ENCODE results near the gene DENND11.
A peak's percentile ranks its signal among the peaks of the same experiment; 100 is the strongest.

The DENND11 gene

DNA sequence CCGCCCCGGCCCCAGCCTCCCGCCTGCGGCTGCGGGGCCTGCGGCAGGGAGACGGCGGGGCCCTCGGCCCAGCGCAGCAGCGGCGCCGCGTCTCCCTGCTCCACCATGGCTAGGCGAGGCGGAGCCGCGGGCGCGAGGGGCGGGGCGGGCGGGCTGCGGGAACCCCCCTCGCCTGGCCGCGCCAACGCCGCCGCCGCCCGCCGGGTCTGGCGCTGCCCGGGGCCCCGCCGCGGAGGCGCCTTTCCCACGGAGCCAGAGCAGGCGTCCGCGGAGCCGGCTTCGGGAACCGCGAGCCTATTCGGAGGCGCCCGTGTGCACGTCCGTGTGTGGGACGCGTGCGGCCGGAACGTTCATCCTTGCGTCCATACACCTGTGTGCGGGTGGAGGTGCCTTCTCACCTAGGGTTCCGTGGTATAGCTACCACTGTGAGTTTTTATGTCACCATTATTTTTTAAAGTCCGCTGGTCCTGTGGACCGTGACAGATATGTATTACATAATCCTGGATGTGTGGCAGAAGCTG is at the start of gene DENND11:
TSS of gene DENND11 (minus strand) at position 120 of the 521 bp plus-strand sequence. CDS start at position 107, 13 bp downstream.
- Mint-ChIP-seq H3K9me3 (no peaks in the 10 kb centered on the region), H3K27me3 (no peaks in the 10 kb centered on the region), H3K36me3 (no peaks in the 10 kb centered on the region), H3K4me1 (peaks cover 46% of the 10 kb centered on the region), H3K27ac (peak within 1 kb of the TSS; percentile 78), H3K4me3 (peak within 1 kb of the TSS; percentile 73)
- peak; percentile 85 for ATAC-seq

- no peak for ATAC-seq
- H3K27me3 Mint-ChIP-seq, result no peaks in the 10 kb centered on the region
- H3K4me3 Mint-ChIP-seq, result no peak overlapping the region
- H3K4me1 Mint-ChIP-seq, result peaks cover 4% of the 10 kb centered on the region
- H3K27ac Mint-ChIP-seq, result no peak overlapping the region
- H3K9me3 Mint-ChIP-seq, result peaks cover 4% of the 10 kb centered on the region
- peaks cover 83% of the 10 kb centered on the region for H3K36me3 Mint-ChIP-seq
Measured at GRCh38 chr7:141748396-141748795, 46.4 kb upstream of the DENND11 start.

- Mint-ChIP-seq H3K4me1 (peaks cover 33% of the 10 kb centered on the region), H3K36me3 (peaks cover 69% of the 10 kb centered on the region), H3K4me3 (no peak overlapping the region), H3K27ac (no peak overlapping the region), H3K9me3 (no peaks in the 10 kb centered on the region), H3K27me3 (no peaks in the 10 kb centered on the region)
- no peak for ATAC-seq
Measured at GRCh38 chr7:141744131-141744530, 42.2 kb upstream of the DENND11 start.

- Mint-ChIP-seq H3K27me3 (no peaks in the 10 kb centered on the region), H3K9me3 (no peaks in the 10 kb centered on the region), H3K27ac (peak overlapping the region; percentile 42), H3K4me1 (peaks cover 49% of the 10 kb centered on the region), H3K36me3 (peaks cover 60% of the 10 kb centered on the region), H3K4me3 (no peak overlapping the region)
- ATAC-seq, result no peak
Measured at GRCh38 chr7:141742229-141742628, 40.3 kb upstream of the DENND11 start.

DNA sequence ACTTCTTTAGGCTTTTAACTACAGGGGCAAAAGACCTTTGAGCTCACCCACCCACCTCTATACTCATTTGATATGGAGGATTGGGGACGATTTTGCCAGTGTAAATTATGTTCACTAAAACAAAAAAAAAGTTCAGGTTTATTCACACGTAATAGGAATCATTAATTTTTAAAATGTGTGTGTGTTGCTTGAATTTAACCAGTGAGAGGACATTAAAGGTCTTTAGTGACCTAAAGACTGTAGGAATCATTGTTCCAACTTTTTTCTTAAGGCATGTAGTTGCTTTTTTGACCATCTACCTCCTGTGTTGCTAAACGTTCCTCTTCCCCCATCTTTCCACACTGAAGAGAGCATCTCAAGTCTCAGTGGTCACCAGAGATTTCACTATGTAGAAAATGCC is 37.3 kb upstream of the DENND11 start:
- Mint-ChIP-seq H3K36me3 (peaks cover 37% of the 10 kb centered on the region), H3K27me3 (no peaks in the 10 kb centered on the region), H3K27ac (peak overlapping the region; percentile 99), H3K4me1 (peaks cover 56% of the 10 kb centered on the region), H3K9me3 (no peaks in the 10 kb centered on the region), H3K4me3 (peak overlapping the region; percentile 99)
- ATAC-seq, result no peak

- Mint-ChIP-seq H3K36me3 (peaks cover 31% of the 10 kb centered on the region), H3K4me3 (peak overlapping the region; percentile 99), H3K4me1 (peaks cover 54% of the 10 kb centered on the region), H3K9me3 (no peaks in the 10 kb centered on the region), H3K27ac (peak overlapping the region; percentile 99), H3K27me3 (no peaks in the 10 kb centered on the region)
- no peak for ATAC-seq
Measured at GRCh38 chr7:141738592-141739013, 36.6 kb upstream of the DENND11 start.

DNA sequence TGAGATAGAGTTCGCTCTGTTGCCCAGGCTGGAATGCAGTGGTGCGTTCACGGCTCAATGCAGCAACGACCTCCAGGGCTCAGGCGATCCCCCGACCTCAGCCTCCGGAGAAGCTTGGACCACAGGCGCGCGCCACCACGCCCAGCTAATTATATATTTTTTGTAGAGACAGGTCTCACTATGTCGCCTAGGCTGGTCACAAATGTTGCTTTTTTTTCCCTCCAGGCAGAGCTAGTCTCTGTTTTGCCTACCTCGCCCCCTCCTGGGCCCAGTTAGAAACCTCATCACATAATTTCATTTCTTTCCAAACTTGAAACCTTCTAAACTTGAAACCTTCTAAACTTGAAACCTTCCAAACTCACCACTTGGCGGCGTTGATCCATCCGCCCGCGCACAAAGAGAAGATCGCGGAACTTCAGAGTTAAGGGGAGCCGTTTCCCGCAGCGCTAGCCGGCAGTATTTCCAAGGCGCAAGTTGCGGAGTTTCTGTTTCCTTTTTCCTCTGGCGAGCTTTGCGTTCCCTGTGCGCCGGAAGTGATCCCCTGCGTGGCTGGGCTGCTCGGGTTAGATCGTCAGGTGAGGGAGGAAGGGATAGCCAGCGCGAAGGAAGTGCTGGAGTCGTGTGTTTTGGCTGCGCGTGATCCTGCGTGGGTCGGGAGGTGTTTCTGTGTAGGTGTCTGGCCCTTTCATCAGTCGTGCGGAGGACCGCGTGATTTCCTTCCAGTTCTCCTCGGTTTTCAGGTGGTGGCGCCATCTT is 36.0 kb upstream of the DENND11 start, which contains the start of gene SSBP1:
TSS of gene SSBP1 (plus strand) at position 523 of the 756 bp plus-strand sequence. CDS start 809 bp downstream, outside the sequence.
- H3K36me3 Mint-ChIP-seq, result peaks cover 25% of the 10 kb centered on the region
- H3K4me3 Mint-ChIP-seq, result peak within 1 kb of the TSS; percentile 99
- no peaks in the 10 kb centered on the region for H3K27me3 Mint-ChIP-seq
- H3K9me3 Mint-ChIP-seq, result no peaks in the 10 kb centered on the region
- peak; percentile 95 for ATAC-seq
- peak within 1 kb of the TSS; percentile 99 for H3K27ac Mint-ChIP-seq
- peaks cover 51% of the 10 kb centered on the region for H3K4me1 Mint-ChIP-seq

- Mint-ChIP-seq H3K27me3 (no peaks in the 10 kb centered on the region), H3K36me3 (peaks cover 18% of the 10 kb centered on the region), H3K27ac (peak overlapping the region; percentile 99), H3K4me3 (peak overlapping the region; percentile 99), H3K4me1 (peaks cover 45% of the 10 kb centered on the region), H3K9me3 (no peaks in the 10 kb centered on the region)
- ATAC-seq, result no peak
Measured at GRCh38 chr7:141737118-141737835, 35.3 kb upstream of the DENND11 start.

DNA sequence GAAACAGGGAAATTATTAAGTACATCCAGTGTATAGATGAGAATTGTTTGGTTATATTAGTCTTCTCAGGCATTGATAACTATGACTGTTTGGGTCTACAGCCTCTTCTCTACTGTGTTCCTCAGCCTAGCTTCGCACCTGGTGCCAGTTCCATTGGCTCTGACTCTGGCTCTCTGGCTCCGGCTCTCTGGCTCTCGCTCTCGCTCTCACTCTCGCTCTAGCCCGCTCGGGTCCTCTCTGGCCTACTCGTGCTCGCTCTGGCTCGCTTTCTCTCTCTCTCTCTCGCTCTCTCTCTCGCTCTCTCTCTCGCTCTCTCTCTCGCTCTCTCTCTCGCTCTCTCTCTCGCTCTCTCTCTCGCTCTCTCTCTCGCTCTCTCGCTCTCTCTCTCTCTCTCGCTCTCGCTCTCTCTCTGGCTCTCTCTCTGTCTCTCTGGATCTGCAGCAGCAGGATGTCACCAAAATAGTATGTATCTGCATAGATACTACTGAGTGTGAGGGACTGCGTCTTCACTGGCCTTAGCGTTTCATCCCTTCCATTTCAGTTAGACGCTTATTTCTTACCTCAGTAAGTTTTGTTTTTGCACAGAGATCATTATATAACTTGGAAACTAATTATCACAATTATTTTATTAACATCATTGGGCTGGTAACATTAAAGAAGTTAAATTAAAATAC is 29.6 kb upstream of the DENND11 start:
- no peak for ATAC-seq
- H3K4me3 Mint-ChIP-seq, result no peak overlapping the region
- H3K36me3 Mint-ChIP-seq, result no peaks in the 10 kb centered on the region
- no peaks in the 10 kb centered on the region for H3K9me3 Mint-ChIP-seq
- no peak overlapping the region for H3K27ac Mint-ChIP-seq
- H3K27me3 Mint-ChIP-seq, result no peaks in the 10 kb centered on the region
- H3K4me1 Mint-ChIP-seq, result peaks cover under 1% of the 10 kb centered on the region

GRCh38 chr7:141729020-141729419 is 27.1 kb upstream of the DENND11 start:
- Mint-ChIP-seq H3K27me3 (no peaks in the 10 kb centered on the region), H3K4me3 (no peak overlapping the region)

DNA sequence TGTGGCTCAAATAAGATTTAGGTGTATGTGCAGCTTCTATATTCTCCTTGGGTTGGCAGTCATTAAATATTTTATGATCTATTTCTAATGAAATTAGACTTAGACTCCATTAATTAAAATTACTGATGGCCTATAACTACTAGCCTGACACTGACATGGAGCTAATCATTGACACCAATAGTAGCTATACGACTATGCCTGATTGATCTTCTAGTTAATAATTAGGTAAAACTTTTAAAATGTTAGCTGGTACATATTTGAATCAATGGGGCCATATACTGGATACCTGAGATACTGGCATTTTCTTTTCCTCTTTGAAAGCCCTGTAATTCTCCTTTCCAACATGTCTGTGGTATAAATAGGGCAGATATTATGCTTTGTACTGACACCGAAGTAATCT is 20.6 kb upstream of the DENND11 start:
- H3K36me3 Mint-ChIP-seq, result peaks cover 5% of the 10 kb centered on the region
- H3K4me3 Mint-ChIP-seq, result no peak overlapping the region
- no peak for ATAC-seq
- no peaks in the 10 kb centered on the region for H3K27me3 Mint-ChIP-seq
- H3K9me3 Mint-ChIP-seq, result no peaks in the 10 kb centered on the region
- H3K4me1 Mint-ChIP-seq, result no peaks in the 10 kb centered on the region
- no peak overlapping the region for H3K27ac Mint-ChIP-seq

More at GRCh38 chr7:141729020-141729419, 27.1 kb upstream of the DENND11 start:
- ATAC-seq, result no peak
- no peaks in the 10 kb centered on the region for H3K4me1 Mint-ChIP-seq
- H3K9me3 Mint-ChIP-seq, result no peaks in the 10 kb centered on the region
- no peaks in the 10 kb centered on the region for H3K36me3 Mint-ChIP-seq
- H3K27ac Mint-ChIP-seq, result no peak overlapping the region

DNA sequence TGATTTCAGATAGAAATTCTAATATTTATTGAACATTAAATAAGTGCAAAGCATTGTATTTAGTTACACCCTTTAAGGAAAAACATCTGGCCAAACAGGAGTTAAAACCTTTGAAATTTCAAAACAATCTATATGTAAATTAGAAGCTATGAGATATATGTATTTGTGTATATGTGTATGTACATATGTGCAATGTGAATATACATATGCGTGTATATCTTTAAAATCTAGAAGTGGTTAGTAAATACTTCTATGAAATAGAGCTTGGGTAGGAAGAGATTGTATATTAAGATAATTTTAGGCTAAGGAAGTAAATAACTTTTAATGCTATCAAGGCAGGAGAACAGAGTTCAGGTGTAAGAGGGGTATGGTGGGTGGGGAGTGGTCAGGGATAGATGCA is 15.5 kb upstream of the DENND11 start:
- no peaks in the 10 kb centered on the region for H3K27me3 Mint-ChIP-seq
- no peaks in the 10 kb centered on the region for H3K4me1 Mint-ChIP-seq
- ATAC-seq, result no peak
- H3K9me3 Mint-ChIP-seq, result no peaks in the 10 kb centered on the region
- no peak overlapping the region for H3K4me3 Mint-ChIP-seq
- no peak overlapping the region for H3K27ac Mint-ChIP-seq
- peaks cover 5% of the 10 kb centered on the region for H3K36me3 Mint-ChIP-seq

GRCh38 chr7:141715794-141716689 is 14.1 kb upstream of the DENND11 start:
- no peak for ATAC-seq
- H3K27ac Mint-ChIP-seq, result no peak overlapping the region
- H3K4me1 Mint-ChIP-seq, result no peaks in the 10 kb centered on the region
- no peaks in the 10 kb centered on the region for H3K27me3 Mint-ChIP-seq
- peaks cover 6% of the 10 kb centered on the region for H3K36me3 Mint-ChIP-seq
- H3K4me3 Mint-ChIP-seq, result no peak overlapping the region
- no peaks in the 10 kb centered on the region for H3K9me3 Mint-ChIP-seq

- Mint-ChIP-seq H3K27me3 (no peaks in the 10 kb centered on the region), H3K4me3 (no peak overlapping the region), H3K9me3 (no peaks in the 10 kb centered on the region), H3K4me1 (no peaks in the 10 kb centered on the region), H3K36me3 (peaks cover 13% of the 10 kb centered on the region), H3K27ac (no peak overlapping the region)
- no peak for ATAC-seq
Measured at GRCh38 chr7:141715018-141715417, 13.1 kb upstream of the DENND11 start.

Measured in stimulated activated memory B cell treated with anti-CD40 and anti-IgM and Interleukin-4, amounts not matched to agents 10 μg/mL and 1 μg/mL and 100 μg/mL, for 72 hours (primary cell).